Measurements from ENCODE around the gene ZNF444. TPM values are rescaled to one million over a fixed set of nuclear protein-coding genes. Genes with fewer than 3 reads are reported as not detected.

The ZNF444 gene
- total RNA-seq, 1 experiment from 2014 or later: 31.7 TPM

GRCh38 chr19:56109226-56109625 is 31.9 kb upstream of the ZNF444 start:
- POLR2A ChIA-PET: no interaction called here
- no TSS peak for BruUV-seq (replicated peaks)
- H3K36me3 ChIP-seq (ENCODE audit: control insufficient read depth in 1 of 2, insufficient read depth in 2 of 2, low read length in 2 of 2): no peaks in the 10 kb centered on the region; a peak in 1 of 4 replicates

More at GRCh38 chr19:56109226-56109625, 31.9 kb upstream of the ZNF444 start:
- no peak for DNase-seq (ENCODE audit: low read depth, low spot score)
- Histone ChIP-seq H3K4me3 (replicated peaks in 1 of 2; ENCODE audit: low read depth in 1 of 2, low read length in 2 of 2) (no peak overlapping the region), H3K4me1 (ENCODE audit: control insufficient read depth in 1 of 2, insufficient read depth in 2 of 2, low read length in 2 of 2) (peaks cover 0 to 9% of the 10 kb centered on the region in 2 experiments; a peak in 1 of 4 replicates), H3K9me3 (ENCODE audit: control insufficient read depth in 1 of 2, insufficient read depth in 1 of 2, low read depth in 1 of 2, low read length in 2 of 2) (no peaks in the 10 kb centered on the region), H3K9me2 (ENCODE audit: insufficient read depth) (no peaks in the 10 kb centered on the region), H3K27me3 (ENCODE audit: insufficient read depth, low read length) (no peaks in the 10 kb centered on the region), H3K27ac (ENCODE audit: low read depth, low read length) (no peak overlapping the region), H3K4me2 (ENCODE audit: low read length) (no peak overlapping the region), H3K79me2 (ENCODE audit: insufficient read depth, low read length) (peaks cover 98% of the 10 kb centered on the region), H3K9ac (ENCODE audit: low read length) (no peak overlapping the region), H4K20me1 (ENCODE audit: insufficient read depth) (peaks cover 4% of the 10 kb centered on the region; the same call in 1 of the 2 replicates), H2AFZ (ENCODE audit: low read depth, low read length, poor library complexity, severe bottlenecking) (no peak overlapping the region)
- ChIA-PET RAD21 (ENCODE audit: low non-redundant PET in 1 of 2, low total read pairs in 2 of 2, uncharacterized antibody in 2 of 2, unreplicated experiment in 2 of 2) (no interaction called here), CTCF (no interaction called here)
- intact Hi-C loops (cut with micrococcal nuclease): no loop called here
- no peak for ATAC-seq
- TF ChIP-seq SP1 (IDR thresholded peaks at IDR 0.05; ENCODE audit: low read depth): no peak
- TF ChIP-seq CBX3 (IDR thresholded peaks at IDR 0.05; ENCODE audit: low read depth): no peak
- no peak for TF ChIP-seq ZFX (IDR thresholded peaks at IDR 0.05)
- no peak for TF ChIP-seq POLR2AphosphoS5 (IDR thresholded peaks at IDR 0.05; ENCODE audit: low read depth, low read length)
- no peak for TF ChIP-seq EZH2 (IDR thresholded peaks at IDR 0.05)
- TF ChIP-seq, protein P1, sequence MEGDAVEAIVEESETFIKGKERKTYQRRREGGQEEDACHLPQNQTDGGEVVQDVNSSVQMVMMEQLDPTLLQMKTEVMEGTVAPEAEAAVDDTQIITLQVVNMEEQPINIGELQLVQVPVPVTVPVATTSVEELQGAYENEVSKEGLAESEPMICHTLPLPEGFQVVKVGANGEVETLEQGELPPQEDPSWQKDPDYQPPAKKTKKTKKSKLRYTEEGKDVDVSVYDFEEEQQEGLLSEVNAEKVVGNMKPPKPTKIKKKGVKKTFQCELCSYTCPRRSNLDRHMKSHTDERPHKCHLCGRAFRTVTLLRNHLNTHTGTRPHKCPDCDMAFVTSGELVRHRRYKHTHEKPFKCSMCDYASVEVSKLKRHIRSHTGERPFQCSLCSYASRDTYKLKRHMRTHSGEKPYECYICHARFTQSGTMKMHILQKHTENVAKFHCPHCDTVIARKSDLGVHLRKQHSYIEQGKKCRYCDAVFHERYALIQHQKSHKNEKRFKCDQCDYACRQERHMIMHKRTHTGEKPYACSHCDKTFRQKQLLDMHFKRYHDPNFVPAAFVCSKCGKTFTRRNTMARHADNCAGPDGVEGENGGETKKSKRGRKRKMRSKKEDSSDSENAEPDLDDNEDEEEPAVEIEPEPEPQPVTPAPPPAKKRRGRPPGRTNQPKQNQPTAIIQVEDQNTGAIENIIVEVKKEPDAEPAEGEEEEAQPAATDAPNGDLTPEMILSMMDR (IDR thresholded peaks at IDR 0.05 in 2 of 3, conservative IDR thresholded peaks at IDR 0.05 in 1 of 3; ENCODE audit: borderline replicate concordance in 1 of 3, insufficient read depth in 1 of 3, low read depth in 2 of 3, low read length in 2 of 3): no peak
- TF ChIP-seq ZNF274 (IDR thresholded peaks at IDR 0.05; ENCODE audit: low read depth, low read length): no peak
- TF ChIP-seq CEBPB (IDR thresholded peaks at IDR 0.05; ENCODE audit: low read depth): no peak
- no peak for TF ChIP-seq ATF3 (IDR thresholded peaks at IDR 0.05)
- no peak for TF ChIP-seq EZH2phosphoT487 (IDR thresholded peaks at IDR 0.05; ENCODE audit: borderline replicate concordance)
- TF ChIP-seq SRF (IDR thresholded peaks at IDR 0.05; ENCODE audit: low read depth): no peak
- TF ChIP-seq YY1 (IDR thresholded peaks at IDR 0.05; ENCODE audit: extremely low read depth, insufficient replicate concordance, low read depth, low read length): no peak
- TF ChIP-seq RAD21 (IDR thresholded peaks at IDR 0.05; ENCODE audit: low read depth): no peak
- no peak for TF ChIP-seq SIN3A (IDR thresholded peaks at IDR 0.05; ENCODE audit: low read depth)
- TF ChIP-seq MAX (IDR thresholded peaks at IDR 0.05): no peak
- no peak for TF ChIP-seq FOSL1 (IDR thresholded peaks at IDR 0.05; ENCODE audit: low read depth)
